MM.1S (cell line): ENCODE results near the gene RNF14.

Experiments
- CTCF ChIP-seq: fragments of 300-600 bp; sonication (generic); IDR thresholded peaks from 2 replicates; pipeline ENCODE4 v1.5.1; 2016; ENCODE audit warnings: antibody characterized with exemption, low read length, mixed read lengths
- EZH2 ChIP-seq: fragments of 300-600 bp; sonication (generic); optimal IDR thresholded peaks from 2 replicates; pipeline ENCODE3; 2017; ENCODE audit warnings: low read depth, mild to moderate bottlenecking, antibody characterized with exemption, low read length, mixed read lengths
- EZH2phosphoT487 ChIP-seq: fragments of 300-600 bp; sonication (generic); IDR thresholded peaks from 2 replicates; pipeline ENCODE4 v1.6.1; 2018; ENCODE audit warnings: antibody characterized with exemption, low read length

- no peak for TF ChIP-seq CTCF
- no peak for TF ChIP-seq EZH2
- TF ChIP-seq EZH2phosphoT487: no peak
Measured at GRCh38 chr5:141997358-141997960, 28.6 kb downstream of the RNF14 start.
